HG03432 (cell line): ENCODE results near the gene ASB13.
A peak's percentile ranks its signal among the peaks of the same experiment; 100 is the strongest.

ENCODE experiments used
- ATAC-seq: cut with Tn5 transposase; IDR thresholded peaks from one replicate; pipeline ENCODE4 v1.9.1; 2021; ENCODE audit warnings: mild to moderate bottlenecking, moderate library complexity; ENCODE audit not compliant: unreplicated experiment

ASB13 gene

GRCh38 chr10:5670662-5671375 lies 4.4 kb upstream of the ASB13 start:
- no peak for ATAC-seq

- no peak for ATAC-seq
These were observed 3.2 kb upstream of the ASB13 start for GRCh38 chr10:5669604-5670003.

- no peak for ATAC-seq
These were observed 2.0 kb upstream of the ASB13 start for GRCh38 chr10:5668429-5668828.

GRCh38 chr10:5666841-5667630 lies 641 bp upstream of the ASB13 start:
- ATAC-seq: no peak

GRCh38 chr10:5665373-5666007 lies 905 bp downstream of the ASB13 start:
- no peak for ATAC-seq

GRCh38 chr10:5663692-5664427 lies 2.5 kb downstream of the ASB13 start:
- ATAC-seq: no peak

GRCh38 chr10:5662708-5663579 lies 3.5 kb downstream of the ASB13 start:
- ATAC-seq: no peak

GRCh38 chr10:5661043-5661442 lies 5.4 kb downstream of the ASB13 start:
- no peak for ATAC-seq

- peak; percentile 76 for ATAC-seq
These were observed 6.5 kb downstream of the ASB13 start for GRCh38 chr10:5659702-5660528.

GRCh38 chr10:5658871-5659618 lies 7.3 kb downstream of the ASB13 start:
- ATAC-seq: no peak

- no peak for ATAC-seq
These were observed 9.4 kb downstream of the ASB13 start for GRCh38 chr10:5656737-5657579.

GRCh38 chr10:5655121-5655520 lies 11.3 kb downstream of the ASB13 start:
- ATAC-seq: no peak

- ATAC-seq: no peak
These were observed 12.1 kb downstream of the ASB13 start for GRCh38 chr10:5654218-5654755.

GRCh38 chr10:5652746-5653145 lies 13.6 kb downstream of the ASB13 start:
- no peak for ATAC-seq

GRCh38 chr10:5651388-5651764 lies 15.0 kb downstream of the ASB13 start:
- ATAC-seq: no peak

GRCh38 chr10:5650664-5651387 lies 15.6 kb downstream of the ASB13 start:
- no peak for ATAC-seq

- no peak for ATAC-seq
These were observed 16.6 kb downstream of the ASB13 start for GRCh38 chr10:5649746-5650145.
